GM18499 (cell line): ENCODE measurements around the gene RND2.
"Not testable (repeated sequence)": the region's sequence is repeated elsewhere in the genome, so short reads cannot be mapped to it uniquely, and the experiment has no call there.

Experiments
- ATAC-seq: cut with Tn5 transposase; IDR thresholded peaks from one replicate; pipeline ENCODE4 v1.9.1; 2021; ENCODE audit warnings: moderate number of reproducible peaks; ENCODE audit not compliant: insufficient read depth, unreplicated experiment

The RND2 gene, protein sequence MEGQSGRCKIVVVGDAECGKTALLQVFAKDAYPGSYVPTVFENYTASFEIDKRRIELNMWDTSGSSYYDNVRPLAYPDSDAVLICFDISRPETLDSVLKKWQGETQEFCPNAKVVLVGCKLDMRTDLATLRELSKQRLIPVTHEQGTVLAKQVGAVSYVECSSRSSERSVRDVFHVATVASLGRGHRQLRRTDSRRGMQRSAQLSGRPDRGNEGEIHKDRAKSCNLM

DNA sequence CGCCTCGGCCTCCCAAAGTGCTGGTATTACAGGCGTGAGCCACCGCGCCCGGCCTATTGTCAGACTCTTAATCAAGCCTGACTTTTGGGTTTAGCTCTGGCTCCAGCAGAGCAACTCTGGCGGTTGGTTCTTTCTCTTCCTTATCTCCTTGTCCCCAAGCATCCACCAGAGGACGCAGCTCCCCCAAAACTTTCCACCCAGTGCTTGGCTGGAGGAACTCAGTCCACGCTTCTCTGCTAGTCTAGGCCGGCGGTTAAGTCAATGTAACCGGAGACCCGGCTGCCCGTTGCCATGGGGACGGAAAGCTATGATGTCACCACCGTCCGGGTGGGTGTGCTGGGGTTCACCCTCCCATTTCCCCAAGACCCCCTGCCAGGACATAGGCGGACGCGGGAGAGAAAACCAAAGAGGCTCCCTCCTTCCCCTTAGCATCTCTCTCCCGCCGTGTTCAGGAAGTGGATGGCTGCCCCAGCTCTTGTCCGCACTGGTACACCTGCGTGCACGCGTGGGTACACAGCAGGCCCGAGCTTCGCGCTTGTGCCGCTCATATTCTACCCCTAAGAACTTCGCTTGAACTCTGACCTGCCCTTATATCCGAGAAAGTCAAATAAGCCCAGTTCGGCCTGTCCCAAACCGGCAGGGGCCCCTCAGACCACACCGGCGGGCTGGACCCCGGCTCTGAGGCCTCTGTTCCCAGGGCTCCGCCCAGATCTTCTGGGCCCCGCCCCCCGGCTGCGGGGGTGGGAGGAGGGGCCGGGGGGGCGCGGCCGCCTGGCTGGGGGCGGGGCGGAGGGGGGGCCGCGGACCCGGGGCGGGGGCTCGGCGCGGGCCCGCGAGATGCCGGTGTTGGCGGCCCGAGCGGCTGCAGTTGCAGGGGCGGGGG is at the start of gene RND2:
TSS of gene RND2 (plus strand) at position 825 of the 883 bp plus-strand sequence. CDS start 117 bp downstream, outside the sequence.
- no peak for ATAC-seq

GRCh38 chr17:42975265-42975664 is 49.8 kb upstream of the RND2 start:
- no peak for ATAC-seq

DNA sequence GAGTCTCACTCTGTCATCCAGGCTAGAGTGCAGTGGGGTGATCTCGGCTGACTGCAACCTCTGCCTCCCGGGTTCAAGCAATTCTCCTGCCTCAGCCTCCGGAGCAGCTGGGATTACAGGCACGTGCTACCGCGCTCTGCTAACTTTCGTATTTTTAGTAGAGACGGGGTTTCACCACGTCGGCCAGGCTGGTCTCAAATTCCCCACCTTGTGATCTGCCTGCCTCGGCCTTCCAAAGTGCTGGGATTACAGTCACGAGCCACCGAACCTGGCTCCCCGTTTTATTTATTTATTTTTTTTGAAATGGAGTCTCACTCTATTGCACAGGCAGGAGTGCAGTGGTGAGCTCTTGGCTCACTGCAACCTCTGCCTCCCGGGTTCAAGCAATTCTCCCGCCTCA is 49.3 kb upstream of the RND2 start:
- ATAC-seq: not testable (repeated sequence)

DNA sequence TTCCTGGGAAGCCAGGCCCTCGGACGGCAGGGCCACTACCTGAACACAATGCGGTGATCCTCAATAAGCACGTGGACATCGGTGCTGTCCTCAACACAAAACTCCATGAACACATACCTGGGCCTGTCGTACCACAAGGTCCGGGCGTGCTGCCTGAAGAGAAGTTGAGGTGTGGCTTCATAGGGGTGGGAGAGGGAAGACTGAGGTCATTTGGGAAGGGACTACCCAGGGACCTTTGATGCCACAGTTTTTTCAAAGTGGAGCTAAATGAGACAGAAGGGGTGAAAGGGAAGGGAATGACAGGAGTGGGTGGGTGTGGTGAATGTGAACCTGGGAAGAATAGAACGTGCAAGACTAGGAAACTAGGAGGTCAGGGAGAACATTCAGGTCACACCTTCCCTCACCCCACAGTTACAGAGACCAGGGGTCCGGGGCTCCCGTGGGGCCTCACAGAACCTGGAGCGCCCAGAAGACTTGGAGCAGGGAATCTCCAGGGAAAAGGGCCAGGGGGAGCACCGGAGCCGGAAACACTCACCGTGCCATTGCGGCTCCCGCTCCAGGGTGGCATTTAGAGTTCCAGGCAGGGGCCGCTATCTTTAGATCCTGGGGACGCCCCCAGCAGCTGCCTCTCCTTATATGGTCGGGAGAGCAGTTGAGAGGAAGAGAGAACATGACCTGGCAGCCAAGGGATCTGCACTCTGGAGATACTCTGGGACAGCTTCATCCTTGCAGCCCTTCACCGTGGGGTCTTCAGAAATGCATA is 45.3 kb upstream of the RND2 start, which contains the start of gene PTGES3L:
TSS of gene PTGES3L (minus strand) at position 570 of the 763 bp plus-strand sequence. CDS start at position 543, 27 bp downstream.
- ATAC-seq: no peak

DNA sequence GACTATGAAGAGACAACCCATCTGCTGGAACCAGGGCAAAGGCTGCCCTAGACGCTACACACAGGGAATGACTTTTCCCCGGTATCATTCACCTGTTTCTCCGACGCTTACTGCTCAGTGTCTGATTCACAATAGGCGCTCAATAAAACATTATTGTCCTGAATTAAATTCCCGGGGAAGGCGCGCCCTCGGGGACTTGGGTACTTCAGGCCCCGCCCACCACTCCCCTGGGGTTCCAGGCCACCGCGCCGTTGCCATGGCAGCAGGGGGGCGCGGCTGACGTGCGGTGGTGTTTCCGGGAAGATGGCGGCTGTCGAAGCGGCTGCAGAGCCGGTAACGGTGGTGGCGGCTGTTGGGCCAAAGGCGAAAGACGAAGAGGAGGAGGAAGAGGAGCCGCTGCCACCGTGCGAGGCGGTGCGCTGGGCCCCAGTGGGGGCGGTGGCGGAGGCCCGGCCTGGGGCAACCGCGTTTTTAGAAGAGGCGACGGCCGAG is 44.7 kb upstream of the RND2 start, which contains the start of gene RUNDC1:
TSS of gene RUNDC1 (plus strand) at position 292 of the 492 bp plus-strand sequence. CDS start at position 304, 12 bp downstream.
- no peak for ATAC-seq

GRCh38 chr17:42980766-42981397 is 44.1 kb upstream of the RND2 start:
- ATAC-seq: no peak

GRCh38 chr17:42982266-42982665 is 42.8 kb upstream of the RND2 start:
- no peak for ATAC-seq

GRCh38 chr17:42985225-42985624 is 39.8 kb upstream of the RND2 start:
- no peak for ATAC-seq

DNA sequence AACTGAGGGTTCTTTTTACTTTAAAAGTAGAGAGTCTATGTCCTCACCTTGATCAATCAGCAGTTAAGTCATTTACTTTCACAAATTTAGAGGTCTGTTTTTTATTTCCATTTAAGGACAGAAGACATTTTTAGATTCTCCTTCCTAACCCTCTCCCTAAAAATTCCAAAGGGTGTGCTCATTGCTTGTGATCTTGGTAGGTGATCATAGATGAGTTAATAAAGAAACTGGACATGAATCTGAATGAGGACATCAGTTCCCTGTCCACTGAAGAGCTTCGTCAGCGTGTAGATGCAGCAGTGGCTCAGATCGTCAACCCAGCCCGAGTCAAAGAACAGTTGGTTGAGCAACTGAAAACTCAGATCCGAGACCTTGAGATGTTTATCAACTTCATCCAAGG is 35.9 kb upstream of the RND2 start:
- ATAC-seq: no peak

DNA sequence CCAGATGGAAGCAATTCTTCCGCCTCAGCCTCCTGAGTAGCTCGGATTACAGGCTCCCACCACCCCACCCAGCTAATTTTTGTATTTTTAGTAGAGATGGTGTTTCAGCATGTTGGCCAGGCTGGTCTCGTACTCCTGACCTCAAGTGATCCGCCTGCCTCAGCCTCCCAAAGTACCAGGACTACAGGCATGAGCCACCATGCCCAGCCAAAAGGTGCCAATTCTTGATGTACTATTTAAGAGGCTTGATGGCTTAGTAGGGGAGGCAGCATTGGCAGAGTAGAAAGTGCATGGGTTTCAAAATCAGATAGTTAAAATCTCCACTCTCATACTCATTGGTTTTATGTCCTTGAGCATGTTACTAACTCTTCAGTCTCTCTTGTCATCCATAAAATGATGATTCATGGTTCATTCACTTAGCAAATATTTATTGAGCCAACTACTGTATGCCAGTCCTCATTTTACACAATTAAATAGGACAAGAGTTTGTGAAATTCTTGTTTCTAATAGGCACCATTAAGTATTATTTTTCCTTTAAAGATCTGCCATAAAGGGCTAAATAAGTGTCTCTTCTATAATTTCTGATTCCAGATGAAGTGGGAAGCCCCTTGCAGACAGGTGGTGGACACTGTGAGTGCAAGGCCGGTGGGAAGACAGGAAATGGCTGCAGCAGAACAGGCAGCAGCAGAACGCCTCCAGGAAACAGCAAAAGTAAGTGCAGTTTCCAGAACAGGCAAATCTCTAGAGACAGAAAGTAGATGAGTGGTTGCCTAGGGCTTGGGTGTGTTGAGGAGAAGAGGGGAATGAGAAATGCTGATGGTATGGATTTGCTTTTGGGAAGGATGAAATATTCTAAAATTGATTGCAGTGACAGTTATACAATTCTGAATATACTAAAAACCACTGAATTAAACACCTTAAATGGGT is 35.0 kb upstream of the RND2 start:
- ATAC-seq: no peak

GRCh38 chr17:42991471-42991870 is 33.6 kb upstream of the RND2 start:
- ATAC-seq: no peak

GRCh38 chr17:42992872-42993271 is 32.2 kb upstream of the RND2 start:
- ATAC-seq: no peak

- ATAC-seq: not testable (repeated sequence)
Observed at GRCh38 chr17:42993913-42994312, 31.1 kb upstream of the RND2 start.

DNA sequence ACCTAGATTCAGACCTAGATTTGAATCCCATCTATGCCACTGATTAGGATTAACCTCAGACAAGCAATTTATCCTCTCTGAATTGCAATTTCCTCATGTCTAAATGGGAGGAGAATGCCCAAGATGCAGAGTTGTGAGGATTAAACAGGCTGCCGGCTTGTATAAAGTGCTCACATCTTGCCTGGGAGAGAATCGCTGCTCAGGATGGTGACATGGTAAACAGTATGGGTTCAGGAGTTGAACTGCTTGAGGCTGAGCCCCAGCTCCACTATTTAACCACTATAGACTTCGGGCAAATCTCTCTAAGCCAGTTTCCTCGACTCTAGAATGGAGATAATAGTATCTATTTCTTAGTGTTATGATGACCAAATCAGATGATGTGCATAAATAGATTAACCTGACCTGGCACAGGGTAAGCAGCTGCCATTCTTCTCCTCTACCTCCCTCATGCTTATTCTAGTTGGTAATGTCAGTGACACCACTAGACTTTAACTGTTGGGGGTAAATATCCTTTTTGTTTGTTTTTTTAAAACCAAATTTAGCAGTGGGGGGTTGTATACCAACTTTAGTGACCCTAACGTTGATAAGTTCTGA is 27.5 kb upstream of the RND2 start:
- no peak for ATAC-seq

GRCh38 chr17:42997984-42998938 is 26.8 kb upstream of the RND2 start, which contains the start of gene RPL27:
RPL27 (plus strand) TSS chr17:42998419; CDS start chr17:42998751, 332 bp downstream.
- ATAC-seq: peak; percentile 84

GRCh38 chr17:42999003-42999525 is 26.0 kb upstream of the RND2 start:
- ATAC-seq: no peak

- not testable (repeated sequence) for ATAC-seq
Observed at GRCh38 chr17:43000894-43001293, 24.1 kb upstream of the RND2 start.
